ENCODE results near the gene LGR6. TPM values are rescaled to one million over a fixed set of nuclear protein-coding genes. Genes with fewer than 3 reads are reported as not detected.

Gene LGR6
- total and polyA plus RNA-seq, 2 experiments from 2014 or later = 0.66 to 0.89 TPM

GRCh38 chr1:202149566-202149965, 44.0 kb upstream of the LGR6 start:
- H3K79me2 ChIP-seq (replicated peaks; ENCODE audit: insufficient read depth) = no peaks in the 10 kb centered on the region
- H3K4me1 Mint-ChIP-seq = peaks cover 12% of the 10 kb centered on the region
- H3K27ac ChIP-seq (ENCODE audit: low read depth) = no peak overlapping the region
- H3K36me3 Mint-ChIP-seq (ENCODE audit: low read depth) = no peaks in the 10 kb centered on the region
- H3F3A ChIP-seq (replicated peaks; ENCODE audit: low read depth) = no peaks in the 10 kb centered on the region
- no peak overlapping the region for H2AFZ ChIP-seq
- H3K27me3 Mint-ChIP-seq (ENCODE audit: insufficient read depth, low read depth, poor library complexity) = peaks cover 10% of the 10 kb centered on the region
- H3K4me2 ChIP-seq = no peak overlapping the region
- H3K4me3 ChIP-seq = no peak overlapping the region
- 0 out of 2 replicates have a peak, but pooled peaks cover 7% of the 10 kb centered on the region for H3K27me3 ChIP-seq (ENCODE audit: insufficient read depth)
- no peaks in the 10 kb centered on the region for H3K9me2 ChIP-seq (ENCODE audit: insufficient read depth)
- no peak overlapping the region for H3K4me3 Mint-ChIP-seq
- no peaks in the 10 kb centered on the region for H3K36me3 ChIP-seq (ENCODE audit: insufficient read depth)
- no peaks in the 10 kb centered on the region; the same call in 2 of the 3 replicates for H3K9me3 Mint-ChIP-seq
- no peak for TF ChIP-seq CREB1 (CRISPR knock-in tag; IDR thresholded peaks at IDR 0.05; ENCODE audit: low read depth)
- ATAC-seq (no peak), DNase-seq (ENCODE audit: low spot score) (no peak)
- no peak overlapping the region for H3K27ac Mint-ChIP-seq
- H3K4me1 ChIP-seq (ENCODE audit: insufficient read depth) = peaks cover 8% of the 10 kb centered on the region
- H4K20me1 ChIP-seq (replicated peaks; ENCODE audit: insufficient read depth) = no peaks in the 10 kb centered on the region

GRCh38 chr1:202150187-202150586, 43.4 kb upstream of the LGR6 start:
- Mint-ChIP-seq H3K9me3 (no peaks in the 10 kb centered on the region; the same call in 2 of the 3 replicates), H3K36me3 (ENCODE audit: low read depth) (no peaks in the 10 kb centered on the region), H3K4me1 (peaks cover 14% of the 10 kb centered on the region), H3K27ac (no peak overlapping the region), H3K4me3 (no peak overlapping the region), H3K27me3 (ENCODE audit: insufficient read depth, low read depth, poor library complexity) (peaks cover 6% of the 10 kb centered on the region)
- no peak overlapping the region for H3K4me2 ChIP-seq
- H3K36me3 ChIP-seq (ENCODE audit: insufficient read depth) = no peaks in the 10 kb centered on the region
- H2AFZ ChIP-seq = no peak overlapping the region
- peaks cover 5% of the 10 kb centered on the region for H3K4me1 ChIP-seq (ENCODE audit: insufficient read depth)
- no peaks in the 10 kb centered on the region for H3F3A ChIP-seq (replicated peaks; ENCODE audit: low read depth)
- H3K79me2 ChIP-seq (replicated peaks; ENCODE audit: insufficient read depth) = no peaks in the 10 kb centered on the region
- H3K27me3 ChIP-seq (ENCODE audit: insufficient read depth) = 0 out of 2 replicates have a peak, but pooled peaks cover 5% of the 10 kb centered on the region
- H3K9me2 ChIP-seq (ENCODE audit: insufficient read depth) = no peaks in the 10 kb centered on the region
- no peaks in the 10 kb centered on the region for H4K20me1 ChIP-seq (replicated peaks; ENCODE audit: insufficient read depth)
- H3K4me3 ChIP-seq = no peak overlapping the region
- TF ChIP-seq ETS1 (IDR thresholded peaks at IDR 0.05) (no peak), REST (IDR thresholded peaks at IDR 0.05; ENCODE audit: unreplicated experiment) (no peak), STAT1 (IDR thresholded peaks at IDR 0.05; ENCODE audit: unreplicated experiment) (no peak), ZNF462 (CRISPR knock-in tag; IDR thresholded peaks at IDR 0.05) (no peak), ZNF114 (CRISPR knock-in tag; IDR thresholded peaks at IDR 0.05) (no peak), POLR2AphosphoS5 (IDR thresholded peaks at IDR 0.05; ENCODE audit: low read depth) (no peak), JUNB (IDR thresholded peaks at IDR 0.05; ENCODE audit: unreplicated experiment) (no peak), CREB1 (CRISPR knock-in tag; IDR thresholded peaks at IDR 0.05; ENCODE audit: low read depth) (no peak)
- H3K27ac ChIP-seq (ENCODE audit: low read depth) = no peak overlapping the region
- no peak for ATAC-seq
- DNase-seq (ENCODE audit: low spot score) = no peak

Data from GM23338 (cell line).